GM12878 (cell line): Measurements from ENCODE around the gene BCR.

Experiments
- FOS ChIP-seq: IDR thresholded peaks from 3 replicates; pipeline ENCODE4 v1.6.1; 2011; ENCODE audit warnings: borderline replicate concordance; ENCODE audit not compliant: insufficient read length; ENCODE audit errors: extremely low read depth
- GABPA ChIP-seq: IDR thresholded peaks from 2 replicates; pipeline ENCODE4 v1.6.1; 2014; ENCODE audit warnings: antibody characterized with exemption, low read depth, mild to moderate bottlenecking, inconsistent platforms
- JUND ChIP-seq: IDR thresholded peaks from 2 replicates; pipeline ENCODE4 v1.6.1; 2012; ENCODE audit warnings: low read depth, mild to moderate bottlenecking, low read length, improper control_type of control experiment, moderate library complexity
- PKNOX1 ChIP-seq: fragments of 450-650 bp; IDR thresholded peaks from 2 replicates; pipeline ENCODE4 v1.6.1; 2016; ENCODE audit warnings: mild to moderate bottlenecking
- POLR2A ChIP-seq: IDR thresholded peaks from 2 replicates; pipeline ENCODE4 v1.6.1; 2011; ENCODE audit warnings: low read depth, mild to moderate bottlenecking, low read length
- SMC3 ChIP-seq: IDR thresholded peaks from 2 replicates; pipeline ENCODE4 v1.6.1; 2011; ENCODE audit warnings: low read length, improper control_type of control experiment, borderline replicate concordance
- SUZ12 ChIP-seq: fragments of 200-600 bp; sonication (generic); IDR thresholded peaks from one replicate; pipeline ENCODE4 v1.6.1; 2018; ENCODE audit warnings: antibody characterized with exemption, mild to moderate bottlenecking; ENCODE audit not compliant: unreplicated experiment
- TAF1 ChIP-seq: IDR thresholded peaks from 2 replicates; pipeline ENCODE4 v1.6.1; 2011; ENCODE audit warnings: mild to moderate bottlenecking, low read depth, low read length, borderline replicate concordance
- YY1 ChIP-seq: IDR thresholded peaks from 2 replicates; pipeline ENCODE4 v1.6.1; 2011; ENCODE audit warnings: low read depth, mild to moderate bottlenecking, low read length
- TF ChIP-seq, protein P1 (sequence below), 3 experiments: IDR thresholded peaks in 2 of 3; conservative IDR thresholded peaks in 1 of 3; 2 replicates each; pipeline ENCODE4 v1.5.1; 2011; ENCODE audit warnings: low read depth in 3 of 3, low read length in 3 of 3, mild to moderate bottlenecking in 3 of 3, control low read depth in 2 of 3, moderate library complexity in 2 of 3, inconsistent platforms in 1 of 3, mixed read lengths in 1 of 3; ENCODE audit not compliant: control insufficient read depth in 2 of 3, insufficient read depth in 1 of 3; ENCODE audit errors: extremely low read depth in 1 of 3

DNA sequence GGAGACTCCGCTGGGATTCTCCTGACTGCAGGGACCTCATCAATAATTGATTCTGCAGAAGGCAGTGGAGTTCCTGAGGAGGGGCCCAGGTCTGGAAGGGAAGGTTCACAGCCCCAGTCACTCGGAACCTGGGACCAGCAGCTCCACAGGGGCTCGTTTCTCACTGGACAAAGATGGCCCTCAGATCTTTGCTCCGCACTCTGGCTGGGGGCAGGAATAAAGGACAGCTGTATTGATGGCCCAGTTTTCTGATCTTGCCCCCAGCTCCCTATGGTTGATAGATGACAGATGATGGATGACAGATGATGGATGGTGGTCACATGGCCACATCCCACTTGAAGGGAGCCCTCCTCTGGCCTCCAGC, 11.3 kb upstream of the BCR start:
- no peak for TF ChIP-seq FOS
- TF ChIP-seq TAF1, result no peak
- no peak for TF ChIP-seq YY1
- no peak for TF ChIP-seq JUND
- no peak for TF ChIP-seq POLR2A
- TF ChIP-seq, protein P1, sequence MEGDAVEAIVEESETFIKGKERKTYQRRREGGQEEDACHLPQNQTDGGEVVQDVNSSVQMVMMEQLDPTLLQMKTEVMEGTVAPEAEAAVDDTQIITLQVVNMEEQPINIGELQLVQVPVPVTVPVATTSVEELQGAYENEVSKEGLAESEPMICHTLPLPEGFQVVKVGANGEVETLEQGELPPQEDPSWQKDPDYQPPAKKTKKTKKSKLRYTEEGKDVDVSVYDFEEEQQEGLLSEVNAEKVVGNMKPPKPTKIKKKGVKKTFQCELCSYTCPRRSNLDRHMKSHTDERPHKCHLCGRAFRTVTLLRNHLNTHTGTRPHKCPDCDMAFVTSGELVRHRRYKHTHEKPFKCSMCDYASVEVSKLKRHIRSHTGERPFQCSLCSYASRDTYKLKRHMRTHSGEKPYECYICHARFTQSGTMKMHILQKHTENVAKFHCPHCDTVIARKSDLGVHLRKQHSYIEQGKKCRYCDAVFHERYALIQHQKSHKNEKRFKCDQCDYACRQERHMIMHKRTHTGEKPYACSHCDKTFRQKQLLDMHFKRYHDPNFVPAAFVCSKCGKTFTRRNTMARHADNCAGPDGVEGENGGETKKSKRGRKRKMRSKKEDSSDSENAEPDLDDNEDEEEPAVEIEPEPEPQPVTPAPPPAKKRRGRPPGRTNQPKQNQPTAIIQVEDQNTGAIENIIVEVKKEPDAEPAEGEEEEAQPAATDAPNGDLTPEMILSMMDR (IDR thresholded peaks at IDR 0.05 in 2 of 3, conservative IDR thresholded peaks at IDR 0.05 in 1 of 3; ENCODE audit: control insufficient read depth in 2 of 3, extremely low read depth in 1 of 3, insufficient read depth in 1 of 3, low read depth in 3 of 3, low read length in 3 of 3), result no peak
- TF ChIP-seq SMC3, result no peak
- no peak for TF ChIP-seq SUZ12
- no peak for TF ChIP-seq GABPA
- TF ChIP-seq PKNOX1, result no peak
